HCT116 (cell line): ENCODE data around the gene ATP1A2. TPM values are rescaled to one million over a fixed set of nuclear protein-coding genes. Genes with fewer than 3 reads are reported as not detected.

Source experiments
- ATAC-seq: fragments of 200-7000 bp; cut with Tn5 transposase; 2 replicates; pipeline ENCODE4 v1.9.1; 2020; ENCODE audit warnings: mild to moderate bottlenecking, moderate library complexity
- BruUV-seq: library from RNA; stranded (reverse); fragments of 400-500 nt; replicated peaks from 2 replicates; lab custom pipeline; 2021; lab: Mats Ljungman, UMichigan
- CTCF ChIA-PET: fragments of 300-600 bp; sonication (Branson Sonifier 250); formaldehyde crosslinking; loops from one replicate; lab custom pipeline; 2021; ENCODE audit warnings: antibody characterized with exemption; lab: Charles Lee
- POLR2A ChIA-PET: fragments of 300-600, 350-600 bp; sonication (Branson Sonifier 250); formaldehyde crosslinking; loops from one replicate; lab custom pipeline; 2021; ENCODE audit warnings: antibody characterized with exemption; lab: Charles Lee
- RAD21 ChIA-PET, 2 experiments: fragments of 300-600 bp; sonication (Branson Sonifier 250); formaldehyde crosslinking; loops; one replicate each; lab custom pipeline; 2023; ENCODE audit warnings: low total read pairs in 2 of 2; ENCODE audit not compliant: uncharacterized antibody in 2 of 2, unreplicated experiment in 2 of 2, low non-redundant PET in 1 of 2; lab: Charles Lee
- DNase-seq: peaks from one replicate; pipeline ENCODE4 v3.0.0-alpha.2; 2010; ENCODE audit warnings: low read depth, low spot score
- H2AFZ ChIP-seq: fragments of 200-600 bp; shearing (Covaris generic), sonication (generic); 2 replicates; pipeline ENCODE4 v1.6.1; 2017; ENCODE audit warnings: low read depth, mixed run types, mixed read lengths, antibody characterized with exemption, low read length; ENCODE audit not compliant: poor library complexity, severe bottlenecking
- H3K27ac ChIP-seq: 2 replicates; pipeline ENCODE4 v1.5.1; 2012; ENCODE audit warnings: low read depth, low read length
- H3K27me3 ChIP-seq: fragments of 200-600 bp; sonication (generic); 2 replicates; pipeline ENCODE4 v1.6.1; 2016; ENCODE audit warnings: mixed run types, low read length, mixed read lengths; ENCODE audit not compliant: insufficient read depth
- H3K36me3 ChIP-seq, 2 experiments: fragments of 200-500 bp in 1 of 2; fragments of 200-600 bp in 1 of 2; sonication (Bioruptor generic) in 1 of 2; sonication (generic) in 1 of 2; 2 replicates each; pipeline versions ENCODE4 v1.5.1 to v1.6.1; 2014 to 2016; ENCODE audit warnings: low read length in 2 of 2, inconsistent platforms in 1 of 2, mixed read lengths in 1 of 2, mixed run types in 1 of 2; ENCODE audit not compliant: insufficient read depth in 2 of 2, control insufficient read depth in 1 of 2
- H3K4me1 ChIP-seq, 2 experiments: fragments of 200-600 bp in 1 of 2; sonication (generic) in 1 of 2; 2 replicates each; pipeline versions ENCODE4 v1.5.1 to v1.6.1; 2012 to 2017; ENCODE audit warnings: low read length in 2 of 2, inconsistent platforms in 1 of 2, mild to moderate bottlenecking in 1 of 2, mixed read lengths in 1 of 2, mixed run types in 1 of 2, moderate library complexity in 1 of 2; ENCODE audit not compliant: insufficient read depth in 2 of 2, control insufficient read depth in 1 of 2
- H3K4me2 ChIP-seq: fragments of 200-600 bp; sonication (generic); 2 replicates; pipeline ENCODE4 v1.6.1; 2017; ENCODE audit warnings: mixed run types, low read length, mixed read lengths
- H3K4me3 ChIP-seq, 2 experiments: fragments of 200-600 bp in 1 of 2; sonication (generic) in 1 of 2; replicated peaks in 1 of 2; 2 replicates each; pipeline ENCODE4 v1.5.1; 2011 to 2016; ENCODE audit warnings: low read length in 2 of 2, control low read depth in 1 of 2, low read depth in 1 of 2, mild to moderate bottlenecking in 1 of 2, mixed read lengths in 1 of 2, mixed run types in 1 of 2
- H3K79me2 ChIP-seq: fragments of 200-600 bp; sonication (generic); 2 replicates; pipeline ENCODE4 v1.6.1; 2017; ENCODE audit warnings: mild to moderate bottlenecking, mixed run types, low read length, moderate library complexity, mixed read lengths; ENCODE audit not compliant: insufficient read depth
- H3K9ac ChIP-seq: fragments of 200-600 bp; sonication (generic); 2 replicates; pipeline ENCODE4 v1.6.1; 2016; ENCODE audit warnings: low read length, mixed read lengths
- H3K9me2 ChIP-seq: fragments of 200-600 bp; sonication (generic), shearing (Covaris generic); 2 replicates; pipeline ENCODE4 v1.6.1; 2017; ENCODE audit warnings: mixed run types, mild to moderate bottlenecking, moderate library complexity; ENCODE audit not compliant: insufficient read depth
- H3K9me3 ChIP-seq, 2 experiments: fragments of 200-500 bp in 1 of 2; fragments of 200-600 bp in 1 of 2; sonication (Bioruptor generic) in 1 of 2; sonication (generic) in 1 of 2; 2 replicates each; pipeline ENCODE4 v1.6.1; 2014 to 2017; ENCODE audit warnings: low read length in 2 of 2, mixed read lengths in 2 of 2, inconsistent platforms in 1 of 2, low read depth in 1 of 2, mild to moderate bottlenecking in 1 of 2, mixed run types in 1 of 2, moderate library complexity in 1 of 2; ENCODE audit not compliant: control insufficient read depth in 1 of 2, insufficient read depth in 1 of 2
- H4K20me1 ChIP-seq: fragments of 200-600 bp; sonication (generic), shearing (Covaris generic); 2 replicates; pipeline ENCODE4 v1.6.1; 2017; ENCODE audit warnings: mixed run types, mild to moderate bottlenecking, moderate library complexity; ENCODE audit not compliant: insufficient read depth
- CBX3 ChIP-seq: IDR thresholded peaks from 2 replicates; pipeline ENCODE4 v1.6.1; 2012; ENCODE audit warnings: low read depth
- CTCF ChIP-seq, 3 experiments: fragments of 200-600 bp in 1 of 3; sonication (generic) in 1 of 3; IDR thresholded peaks in 2 of 3; conservative IDR thresholded peaks in 1 of 3; 2 replicates each; pipeline ENCODE4 v1.5.1; 2012 to 2017; ENCODE audit warnings: low read depth in 2 of 3, low read length in 2 of 3, antibody characterized with exemption in 1 of 3, borderline replicate concordance in 1 of 3, control low read depth in 1 of 3, mild to moderate bottlenecking in 1 of 3, mixed read lengths in 1 of 3, mixed run types in 1 of 3, moderate library complexity in 1 of 3; ENCODE audit not compliant: insufficient read depth in 1 of 3
- EZH2 ChIP-seq: fragments of 200-600 bp; sonication (generic); IDR thresholded peaks from 2 replicates; pipeline ENCODE4 v1.6.1; 2017; ENCODE audit warnings: antibody characterized with exemption, mixed run types
- FOSL1 ChIP-seq: IDR thresholded peaks from 2 replicates; pipeline ENCODE4 v1.6.1; 2012; ENCODE audit warnings: low read depth
- JUND ChIP-seq: IDR thresholded peaks from 2 replicates; pipeline ENCODE4 v1.6.1; 2012
- POLR2AphosphoS5 ChIP-seq: IDR thresholded peaks from 2 replicates; pipeline ENCODE4 v1.6.1; 2011; ENCODE audit warnings: mild to moderate bottlenecking, low read depth, low read length, moderate library complexity
- RAD21 ChIP-seq: IDR thresholded peaks from 2 replicates; pipeline ENCODE4 v1.6.1; 2012; ENCODE audit warnings: low read depth, mild to moderate bottlenecking
- SRF ChIP-seq: IDR thresholded peaks from 2 replicates; pipeline ENCODE4 v1.6.1; 2012; ENCODE audit warnings: low read depth
- TCF7L2 ChIP-seq: IDR thresholded peaks from 2 replicates; pipeline ENCODE4 v1.7.0; 2011; ENCODE audit warnings: borderline replicate concordance, inconsistent platforms; ENCODE audit not compliant: insufficient read depth, insufficient read length; ENCODE audit errors: extremely low read depth
- ZBTB33 ChIP-seq: IDR thresholded peaks from 2 replicates; pipeline ENCODE4 v1.6.1; 2011; ENCODE audit warnings: mild to moderate bottlenecking, low read length, moderate library complexity; ENCODE audit not compliant: insufficient replicate concordance; ENCODE audit errors: extremely low read depth
- ZFX ChIP-seq: fragments of 450-650 bp; IDR thresholded peaks from 2 replicates; pipeline ENCODE4 v1.6.1; 2017
- ZNF274 ChIP-seq: fragments of 200-500 bp; sonication (Bioruptor generic); IDR thresholded peaks from 2 replicates; pipeline ENCODE4 v1.6.1; 2014; ENCODE audit warnings: mild to moderate bottlenecking, low read depth, low read length, inconsistent platforms
- intact Hi-C: fragments of 100-400 bp; cut with micrococcal nuclease; formaldehyde crosslinking; loops from 2 replicates; pipeline ENCODE4 v1.10.0; 2022
- total RNA-seq: library from RNA; stranded (reverse); gene quantifications from one replicate; pipeline ENCODE4 v1.2.1, GENCODE V29; 2021; ENCODE audit not compliant: unreplicated experiment

Gene ATP1A2
- total RNA-seq, 1 experiment from 2014 or later, result not detected

- no TSS peak for BruUV-seq
- H2AFZ ChIP-seq, result no peak overlapping the region
- H3K4me2 ChIP-seq, result no peak overlapping the region
- no peak for DNase-seq
- ATAC-seq, result peak; percentile 93
- H3K27ac ChIP-seq, result no peak overlapping the region
- no peak overlapping the region for H3K4me3 ChIP-seq
- no peaks in the 10 kb centered on the region for H3K4me1 ChIP-seq
- no peak overlapping the region for H3K9ac ChIP-seq
- intact Hi-C loops, result loop anchor here (1.0 to 2.0 kb wide), 2 partner anchors 61 to 90 kb away; no protein-coding TSS in a partner anchor
- TF ChIP-seq CTCF (IDR thresholded peaks at IDR 0.05 in 2 of 3, conservative IDR thresholded peaks at IDR 0.05 in 1 of 3; ENCODE audit: borderline replicate concordance in 1 of 3, insufficient read depth in 1 of 3, low read depth in 2 of 3, low read length in 2 of 3) (peak; percentile 43 to 61 (median 55); a peak in 5 of 6 replicates), SRF (no peak), EZH2 (no peak), RAD21 (peak; percentile 59)
- TF ChIP-seq, all 23 proteins: peak for 2
- ChIA-PET POLR2A (no interaction called here), RAD21 (no interaction called here), CTCF (interaction anchor here (0.9 to 1.7 kb wide), 6 partner anchors 53 to 215 kb away, joined by 3 to 13 read pairs (median 4); no protein-coding TSS in a partner anchor)
- H3K36me3 ChIP-seq, result no peaks in the 10 kb centered on the region
- no peaks in the 10 kb centered on the region for H3K9me3 ChIP-seq
- H3K27me3 ChIP-seq, result no peaks in the 10 kb centered on the region
- H4K20me1 ChIP-seq, result no peaks in the 10 kb centered on the region
- H3K79me2 ChIP-seq, result no peaks in the 10 kb centered on the region
- H3K9me2 ChIP-seq, result no peaks in the 10 kb centered on the region
Measured at GRCh38 chr1:160161965-160162705, 46.6 kb downstream of the ATP1A2 start.

- Histone ChIP-seq H3K4me2 (no peak overlapping the region), H2AFZ (no peak overlapping the region), H3K27me3 (no peaks in the 10 kb centered on the region), H3K4me1 (no peaks in the 10 kb centered on the region), H3K9ac (no peak overlapping the region), H3K9me3 (no peaks in the 10 kb centered on the region), H4K20me1 (no peaks in the 10 kb centered on the region), H3K36me3 (no peaks in the 10 kb centered on the region), H3K4me3 (no peak overlapping the region), H3K27ac (no peak overlapping the region), H3K9me2 (no peaks in the 10 kb centered on the region), H3K79me2 (no peaks in the 10 kb centered on the region)
- RAD21 ChIA-PET, result no interaction called here
- CTCF ChIA-PET, result interaction anchor here (1.1 to 1.7 kb wide), 5 partner anchors 54 to 214 kb away, joined by 3 to 13 read pairs (median 5); no protein-coding TSS in a partner anchor
- intact Hi-C loops, result loop anchor here (1.0 to 2.0 kb wide), 2 partner anchors 62 to 89 kb away; no protein-coding TSS in a partner anchor
- DNase-seq (no peak), ATAC-seq (no peak)
- POLR2A ChIA-PET, result no interaction called here
- no TSS peak for BruUV-seq
- TF ChIP-seq ZFX (no peak), CBX3 (no peak), JUND (no peak), RAD21 (no peak), POLR2AphosphoS5 (no peak), TCF7L2 (no peak), ZNF274 (no peak), FOSL1 (no peak), ZBTB33 (no peak)
Measured at GRCh38 chr1:160162931-160163330, 47.4 kb downstream of the ATP1A2 start.
